Muscle layer of duodenum (tissue), 2 donors: Measurements from ENCODE around the gene NSUN7.

ENCODE experiments used
- H3K27ac ChIP-seq: one replicate; pipeline ENCODE4 v1.7.0; 2013; ENCODE audit warnings: mild to moderate bottlenecking, low read length
- H3K27me3 ChIP-seq: one replicate; pipeline ENCODE4 v1.7.0; 2013; ENCODE audit warnings: low read depth, mild to moderate bottlenecking, control low read depth, low read length
- H3K36me3 ChIP-seq, 2 donors: one replicate each; pipeline ENCODE4 v1.7.0; 2013; ENCODE audit warnings: low read length in 2 of 2, control low read depth in 1 of 2, mild to moderate bottlenecking in 1 of 2; ENCODE audit not compliant: insufficient read depth in 2 of 2, control insufficient read depth in 1 of 2
- H3K4me1 ChIP-seq, 2 donors: one replicate each; pipeline ENCODE4 v1.7.0; 2013; ENCODE audit warnings: low read length in 2 of 2, mild to moderate bottlenecking in 2 of 2, control low read depth in 1 of 2, moderate library complexity in 1 of 2; ENCODE audit not compliant: insufficient read depth in 2 of 2, control insufficient read depth in 1 of 2
- H3K4me3 ChIP-seq, 2 donors: one replicate each; pipeline ENCODE4 v1.7.0; 2013; ENCODE audit warnings: low read length in 2 of 2, low read depth in 1 of 2, mild to moderate bottlenecking in 1 of 2
- H3K9me3 ChIP-seq, 2 donors: one replicate each; pipeline ENCODE4 v1.7.0; 2013; ENCODE audit warnings: low read length in 2 of 2, control low read depth in 1 of 2, mild to moderate bottlenecking in 1 of 2; ENCODE audit not compliant: control insufficient read depth in 1 of 2
- donor health status: healthy.

Gene NSUN7

GRCh38 chr4:40850496-40850895, 100.7 kb downstream of the NSUN7 start:
- no peaks in the 10 kb centered on the region for H3K36me3 ChIP-seq
- no peak overlapping the region for H3K27ac ChIP-seq
- H3K4me1 ChIP-seq, result no peaks in the 10 kb centered on the region
- no peaks in the 10 kb centered on the region for H3K9me3 ChIP-seq
- no peak overlapping the region for H3K4me3 ChIP-seq
- no peaks in the 10 kb centered on the region for H3K27me3 ChIP-seq

- H3K9me3 ChIP-seq, result no peaks in the 10 kb centered on the region
- no peaks in the 10 kb centered on the region for H3K27me3 ChIP-seq
- peaks cover 0 to 5% of the 10 kb centered on the region in 2 donors for H3K36me3 ChIP-seq
- peaks cover 0 to 8% of the 10 kb centered on the region in 2 donors for H3K4me1 ChIP-seq
- peak overlapping the region in 1 of 2 donors; percentile 53 for H3K4me3 ChIP-seq
- no peak overlapping the region for H3K27ac ChIP-seq
Observed at GRCh38 chr4:40856277-40856839, 106.6 kb downstream of the NSUN7 start.

GRCh38 chr4:40856840-40857362, 107.1 kb downstream of the NSUN7 start:
- Histone ChIP-seq H3K36me3 (peaks cover 0 to 5% of the 10 kb centered on the region in 2 donors), H3K4me3 (peak overlapping the region in 1 of 2 donors; percentile 53), H3K4me1 (peaks cover 0 to 8% of the 10 kb centered on the region in 2 donors), H3K9me3 (no peaks in the 10 kb centered on the region), H3K27ac (no peak overlapping the region), H3K27me3 (no peaks in the 10 kb centered on the region)

GRCh38 chr4:40857956-40858355, 108.2 kb downstream of the NSUN7 start:
- Histone ChIP-seq H3K4me1 (peaks cover 0 to 8% of the 10 kb centered on the region in 2 donors), H3K27me3 (no peaks in the 10 kb centered on the region), H3K9me3 (no peaks in the 10 kb centered on the region), H3K4me3 (no peak overlapping the region), H3K27ac (no peak overlapping the region), H3K36me3 (peaks cover 0 to 5% of the 10 kb centered on the region in 2 donors)

GRCh38 chr4:40858962-40859361, 109.2 kb downstream of the NSUN7 start:
- Histone ChIP-seq H3K36me3 (peaks cover 0 to 5% of the 10 kb centered on the region in 2 donors), H3K27me3 (no peaks in the 10 kb centered on the region), H3K27ac (no peak overlapping the region), H3K4me3 (no peak overlapping the region), H3K9me3 (no peaks in the 10 kb centered on the region), H3K4me1 (peaks cover 0 to 8% of the 10 kb centered on the region in 2 donors)
